Epidermal melanocyte (primary cell): ENCODE results near the gene DKC1.

ENCODE experiments used
- DNase-seq: peaks from one replicate; pipeline ENCODE4 v3.0.0; 2011; ENCODE audit warnings: low spot score; ENCODE audit not compliant: insufficient read length

DKC1 gene

GRCh38 chrX:154762537-154763296 lies at the start of gene DKC1:
TSS of gene DKC1 (plus strand) at chrX:154762864. CDS start at chrX:154762966, 102 bp downstream.
- peak; percentile 69 for DNase-seq

DNA sequence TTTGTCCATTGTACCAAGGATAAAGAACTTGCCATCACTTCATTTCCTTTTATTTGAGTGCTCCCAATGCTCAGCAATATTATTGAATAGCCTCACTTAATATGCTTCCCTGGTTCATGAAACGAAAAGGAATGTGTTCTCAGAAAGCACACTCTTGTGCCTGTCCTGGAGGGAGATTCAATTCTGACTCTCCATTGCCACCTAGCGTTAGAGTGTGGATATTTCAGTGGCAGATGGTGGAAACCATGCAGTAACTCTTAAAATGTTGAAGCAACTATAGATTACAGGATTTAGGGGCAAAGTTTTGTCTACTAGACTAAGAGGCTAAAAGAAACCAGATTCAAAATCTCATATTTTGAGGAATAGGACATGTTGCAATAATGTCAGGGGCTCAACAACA lies 47.7 kb upstream of the DKC1 start:
- DNase-seq, result no peak

DNA sequence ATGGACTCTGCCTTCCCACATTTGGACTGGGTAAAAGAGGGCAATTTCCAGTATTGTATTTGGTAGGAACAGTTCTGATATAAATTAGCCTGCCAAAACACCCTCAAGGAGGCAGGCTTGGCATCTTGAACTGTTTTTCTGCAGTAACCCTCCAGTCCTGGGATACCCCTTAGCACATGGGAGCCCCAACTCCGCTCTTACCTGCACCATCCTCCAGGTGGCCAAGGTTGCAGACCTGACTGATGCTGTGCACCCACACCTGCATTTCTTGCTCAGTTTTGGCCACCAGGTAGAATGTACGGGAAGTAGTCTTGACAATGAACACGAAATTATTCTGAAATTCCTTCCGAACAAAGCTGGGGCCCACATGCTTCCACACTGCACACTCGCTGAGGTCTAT lies 46.8 kb upstream of the DKC1 start:
- DNase-seq, result no peak

- peak; percentile 34 for DNase-seq
Observed at GRCh38 chrX:154717824-154718223, 44.8 kb upstream of the DKC1 start.

- DNase-seq, result no peak
Observed at GRCh38 chrX:154718616-154719015, 44.0 kb upstream of the DKC1 start.

GRCh38 chrX:154719132-154719675 lies 43.5 kb upstream of the DKC1 start:
- no peak for DNase-seq

GRCh38 chrX:154720067-154720466 lies 42.6 kb upstream of the DKC1 start:
- no peak for DNase-seq

- no peak for DNase-seq
Observed at GRCh38 chrX:154721155-154721554, 41.5 kb upstream of the DKC1 start.

DNA sequence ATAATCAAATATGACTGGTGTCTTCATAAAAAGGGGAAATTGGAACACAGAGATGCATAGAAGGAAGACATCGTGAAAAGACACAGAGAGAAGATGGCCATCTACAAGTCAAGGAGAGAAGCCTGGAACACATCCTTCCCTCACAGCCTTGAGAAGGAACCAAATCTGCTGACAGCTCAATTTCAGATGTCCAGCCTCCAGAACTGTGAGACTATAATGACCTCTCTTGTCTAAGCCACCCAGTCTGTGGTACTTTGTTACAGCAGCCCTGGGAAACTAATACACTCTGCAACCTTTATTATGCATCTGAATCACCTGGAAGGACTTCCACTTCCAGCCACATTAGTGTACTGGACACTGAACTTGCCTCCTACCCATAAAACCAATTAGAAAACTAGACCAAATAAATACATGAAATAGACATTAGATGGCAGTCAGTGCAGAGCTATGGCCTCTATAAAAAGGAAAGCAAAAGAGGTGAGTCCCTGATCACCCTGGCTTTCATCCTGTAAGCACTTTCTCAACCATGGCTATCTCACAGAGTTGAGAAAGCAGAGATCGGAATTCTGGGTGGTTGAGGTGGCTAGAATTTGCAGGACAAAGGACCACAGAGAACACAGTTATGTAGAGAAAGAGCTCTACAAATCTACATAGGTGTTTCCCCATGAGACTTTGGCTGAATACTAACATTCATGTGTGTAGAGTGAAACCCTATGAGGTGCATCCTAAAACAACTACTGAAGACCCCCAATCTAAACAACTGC lies 37.5 kb upstream of the DKC1 start:
- no peak for DNase-seq

GRCh38 chrX:154727418-154727817 lies 35.2 kb upstream of the DKC1 start:
- DNase-seq, result no peak

DNA sequence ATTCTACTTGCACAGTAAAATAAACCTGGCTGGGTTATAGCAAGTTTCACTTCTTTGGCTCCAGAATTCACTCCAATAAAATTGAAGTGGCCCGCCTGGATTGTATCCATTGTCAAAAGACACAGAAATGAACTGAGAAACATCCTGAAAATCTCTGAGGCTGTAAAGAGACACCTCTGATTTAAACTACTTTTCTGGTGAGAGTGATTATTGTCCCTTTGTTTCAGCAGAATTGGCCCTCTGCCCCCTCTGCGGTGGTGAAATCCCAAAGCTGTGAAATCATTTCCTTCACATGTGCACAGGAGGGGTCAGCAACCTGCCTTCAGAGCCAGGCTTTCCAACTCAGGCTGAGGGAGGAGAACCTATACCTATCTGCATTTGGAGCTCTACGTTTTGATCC lies 34.8 kb upstream of the DKC1 start:
- no peak for DNase-seq

GRCh38 chrX:154728431-154729190 lies 34.1 kb upstream of the DKC1 start:
- DNase-seq, result no peak

DNA sequence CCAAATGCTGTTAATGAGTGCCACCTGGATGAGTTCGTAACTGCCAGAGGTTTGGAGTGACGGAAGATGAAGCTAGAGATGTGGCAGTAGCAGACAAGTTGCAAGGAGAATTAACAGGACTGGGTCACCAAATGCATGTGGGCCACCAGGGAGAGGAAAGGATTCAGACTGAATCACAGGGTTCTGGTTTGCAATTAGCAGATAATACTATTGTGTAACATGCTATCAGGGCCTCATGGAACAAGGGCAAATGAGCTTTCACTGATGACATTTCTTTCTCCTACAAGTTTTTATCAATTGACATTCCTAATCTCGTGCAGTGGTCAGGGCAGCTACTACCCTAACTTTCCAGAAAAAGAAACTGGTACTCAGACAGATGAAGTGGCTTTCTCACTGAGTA lies 33.2 kb upstream of the DKC1 start:
- DNase-seq, result no peak

GRCh38 chrX:154730253-154730891 lies 32.3 kb upstream of the DKC1 start:
- peak; percentile 17 for DNase-seq

- no peak for DNase-seq
Observed at GRCh38 chrX:154731184-154731583, 31.5 kb upstream of the DKC1 start.

GRCh38 chrX:154731881-154732280 lies 30.8 kb upstream of the DKC1 start:
- DNase-seq, result no peak

DNA sequence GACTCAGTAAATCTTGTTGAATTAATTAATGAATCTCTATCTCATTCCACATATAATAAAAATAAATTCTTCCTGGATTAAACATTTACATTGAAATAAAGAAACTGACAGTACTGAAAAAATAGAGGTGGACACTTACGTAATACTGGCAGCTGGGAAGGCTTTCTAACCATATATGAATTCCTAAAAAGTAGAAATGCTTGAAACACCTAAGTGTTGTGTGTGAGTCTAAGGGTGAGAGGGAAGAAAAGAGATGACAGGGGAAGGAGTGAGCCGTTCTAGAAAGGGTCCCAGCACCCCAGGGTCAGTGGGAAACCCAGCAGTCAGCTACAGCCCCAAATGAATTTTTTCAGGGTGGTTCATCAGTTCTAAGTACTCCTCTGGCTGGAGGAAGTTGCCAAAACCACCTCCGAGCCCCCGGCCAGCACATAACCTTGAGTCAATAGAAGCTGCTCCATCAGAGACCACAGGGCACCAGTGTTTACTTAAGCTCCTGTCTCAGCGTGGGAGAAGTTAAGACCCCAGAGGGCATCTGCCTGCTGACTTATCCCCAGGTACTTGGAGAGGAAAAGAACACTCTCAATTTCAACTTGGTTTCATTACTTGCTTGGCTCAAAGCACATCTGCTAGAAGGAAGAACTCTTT lies 30.1 kb upstream of the DKC1 start:
- no peak for DNase-seq

- DNase-seq, result no peak
Observed at GRCh38 chrX:154733066-154733425, 29.6 kb upstream of the DKC1 start.

GRCh38 chrX:154734061-154734781 lies 28.4 kb upstream of the DKC1 start:
- no peak for DNase-seq

DNA sequence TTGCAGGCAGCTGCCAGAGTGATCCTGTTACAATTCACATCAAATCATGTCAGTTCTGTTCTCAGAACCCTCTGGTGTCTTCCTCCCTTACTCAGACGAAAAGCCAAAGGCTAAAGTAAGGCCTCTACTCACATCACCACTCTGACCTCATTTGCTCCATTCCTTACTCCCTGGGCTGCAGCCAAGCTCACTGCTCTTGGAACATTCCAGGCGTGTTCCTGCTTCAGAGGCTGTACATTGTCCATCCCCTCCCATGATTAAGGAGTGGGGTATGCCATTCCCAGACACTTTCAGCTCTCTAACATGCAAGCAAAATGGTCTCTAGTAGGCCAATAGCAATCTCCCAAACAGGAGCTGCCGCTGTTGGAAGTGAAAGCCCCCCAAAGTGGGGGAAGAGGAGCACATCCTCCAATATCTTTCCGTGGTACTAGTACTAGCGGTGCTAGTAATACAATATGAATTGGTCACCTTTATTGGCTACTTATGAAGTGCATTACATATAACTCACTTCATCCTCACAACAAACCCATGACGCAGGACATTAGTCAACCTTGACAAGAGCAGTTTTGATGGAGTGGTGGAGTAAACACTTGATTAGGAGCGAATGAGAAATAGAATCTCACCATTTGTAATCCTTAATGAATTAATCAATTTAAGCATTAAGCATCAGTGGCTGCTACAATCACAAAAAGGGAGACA lies 26.8 kb upstream of the DKC1 start:
- DNase-seq, result no peak
